HepG2 (cell line): Measurements from ENCODE around the gene LDB2.

Experiments used
- AGO1 ChIP-seq: fragments of 200-400 bp; formaldehyde crosslinking; IDR thresholded peaks from 2 replicates; pipeline ENCODE4 v1.6.1; 2017; ENCODE audit warnings: mild to moderate bottlenecking, low read depth, low read length, moderate library complexity; ENCODE audit not compliant: poor library complexity, severe bottlenecking
- CTCF ChIP-seq: sonication (generic); formaldehyde crosslinking; IDR thresholded peaks from 2 replicates; pipeline ENCODE4 v1.5.0; 2020; ENCODE audit warnings: mild to moderate bottlenecking, missing genetic modification reagents, moderate library complexity
- EZH2 ChIP-seq: conservative IDR thresholded peaks from 2 replicates; pipeline ENCODE4 v1.6.1; 2012; ENCODE audit warnings: mild to moderate bottlenecking, low read depth, low read length, moderate library complexity
- GPN1 ChIP-seq: sonication (generic); formaldehyde crosslinking; IDR thresholded peaks from 2 replicates; pipeline ENCODE4 v1.5.1; 2020; ENCODE audit warnings: missing genetic modification reagents, borderline replicate concordance
- NR3C1 ChIP-seq: sonication (generic); formaldehyde crosslinking; IDR thresholded peaks from 2 replicates; pipeline ENCODE4 v1.4.0; 2020; ENCODE audit warnings: missing genetic modification reagents
- STAT6 ChIP-seq: sonication (generic); formaldehyde crosslinking; IDR thresholded peaks from 2 replicates; pipeline ENCODE4 v1.4.0; 2020; ENCODE audit warnings: missing genetic modification reagents, mild to moderate bottlenecking, borderline replicate concordance
- ZNF10 ChIP-seq: sonication (generic); formaldehyde crosslinking; IDR thresholded peaks from 2 replicates; pipeline ENCODE4 v1.4.0; 2020; ENCODE audit warnings: mild to moderate bottlenecking, low read depth, missing genetic modification reagents, borderline replicate concordance
- ZNF12 ChIP-seq: sonication (generic); formaldehyde crosslinking; IDR thresholded peaks from 2 replicates; pipeline ENCODE4 v1.5.0; 2020; ENCODE audit warnings: missing genetic modification reagents

- TF ChIP-seq EZH2 (no peak), GPN1 (CRISPR knock-in tag) (no peak), ZNF12 (no peak), CTCF (no peak), ZNF10 (CRISPR knock-in tag) (no peak), NR3C1 (CRISPR knock-in tag) (no peak), STAT6 (CRISPR knock-in tag) (no peak), AGO1 (no peak)
Observed at GRCh38 chr4:16715482-16715881, 183.0 kb downstream of the LDB2 start.
